Hematopoietic multipotent progenitor cell treated with erythropoietin and hydrocortisone succinate and interleukin-3 and kit ligand, for 6 days (in vitro differentiated cells): ENCODE data around the gene DDX23.
"Not testable (repeated sequence)": the region's sequence is repeated elsewhere in the genome, so short reads cannot be mapped to it uniquely, and the experiment has no call there.

Experiments
- DNase-seq: peaks from one replicate; pipeline ENCODE4 v3.0.0-alpha.2; 2015

DDX23 gene

DNA sequence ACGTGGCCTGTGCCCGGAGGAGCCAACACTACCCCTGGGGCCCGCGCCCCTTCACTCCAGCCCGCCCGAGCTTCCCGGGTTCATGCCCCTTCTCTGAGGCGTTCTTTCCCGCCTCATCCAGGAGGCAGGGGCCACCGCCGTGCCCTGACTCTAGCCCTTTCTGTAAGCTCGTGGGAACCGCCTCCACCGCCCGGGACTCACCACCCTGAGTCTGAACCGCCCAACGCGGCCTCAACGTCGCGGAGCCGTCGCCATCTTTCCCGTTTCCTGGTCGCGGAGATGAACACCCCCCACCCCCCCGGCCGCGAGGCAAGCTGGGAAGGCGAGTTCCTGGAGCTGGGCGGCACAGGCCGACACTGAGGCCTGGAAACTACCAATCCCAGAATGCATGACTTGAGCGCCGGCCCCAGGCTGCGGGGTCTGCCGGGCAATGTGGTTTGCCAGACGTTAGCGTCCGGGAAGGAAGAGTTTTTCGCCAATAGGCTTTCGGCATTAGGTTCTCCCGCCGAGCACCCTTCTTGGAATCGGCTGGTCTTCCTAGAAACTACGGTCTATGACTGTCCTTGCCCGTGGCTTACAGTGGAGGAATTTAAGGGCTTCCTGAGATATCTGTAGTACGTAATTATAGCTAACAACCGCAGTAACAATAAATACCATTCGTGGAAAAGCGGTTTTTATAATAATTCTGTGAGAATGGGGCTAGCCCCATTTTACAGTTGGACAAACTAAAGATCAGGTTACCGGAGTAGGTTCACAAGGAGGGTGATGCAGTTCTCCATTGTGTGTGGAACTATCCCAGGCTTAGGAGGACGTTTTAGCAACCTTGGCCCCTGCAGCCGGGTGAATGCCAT lies at the start of gene DDX23:
Gene DDX23 (minus strand): TSS at position 281 of the 851 bp plus-strand sequence. CDS start 6,381 bp downstream, outside the sequence.
- peak; percentile 99 for DNase-seq

DNA sequence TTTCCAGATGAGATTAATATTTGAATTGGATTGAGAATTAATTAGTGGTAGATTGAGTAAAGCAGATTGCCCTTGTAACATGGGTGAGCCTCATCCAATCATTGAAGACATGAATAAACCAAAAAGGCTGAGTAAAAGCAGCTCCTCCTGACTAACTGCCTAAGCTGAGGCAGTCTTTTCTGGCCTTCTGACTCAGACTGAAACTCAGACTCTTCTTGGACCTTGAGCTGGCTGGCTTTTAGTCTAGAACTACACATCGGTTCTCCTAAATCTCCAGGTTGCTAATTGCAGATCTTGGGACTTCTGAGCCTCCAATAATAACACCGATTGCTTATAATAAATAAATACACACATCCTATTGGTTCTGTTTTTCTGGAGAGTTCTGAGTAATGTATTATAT lies 49.3 kb upstream of the DDX23 start:
- DNase-seq, result no peak

DNA sequence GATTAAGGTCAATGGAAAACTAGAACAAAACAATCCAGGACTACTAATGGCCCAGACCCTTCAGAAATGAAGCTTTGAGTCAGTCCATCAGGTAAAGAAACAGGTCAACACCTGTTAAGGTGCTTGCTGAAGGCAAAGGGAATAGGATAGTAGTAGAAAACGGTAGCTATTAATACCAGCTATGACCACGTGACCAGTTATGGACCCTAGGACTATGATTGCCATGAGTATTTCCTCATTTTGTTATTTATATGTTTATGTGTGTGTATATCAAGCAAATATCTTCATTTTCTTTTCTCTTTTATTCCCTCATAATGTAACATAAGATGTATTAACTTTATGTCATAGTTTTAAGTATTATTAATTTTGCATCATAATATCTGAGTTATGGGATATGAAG lies 47.7 kb upstream of the DDX23 start:
- no peak for DNase-seq

DNA sequence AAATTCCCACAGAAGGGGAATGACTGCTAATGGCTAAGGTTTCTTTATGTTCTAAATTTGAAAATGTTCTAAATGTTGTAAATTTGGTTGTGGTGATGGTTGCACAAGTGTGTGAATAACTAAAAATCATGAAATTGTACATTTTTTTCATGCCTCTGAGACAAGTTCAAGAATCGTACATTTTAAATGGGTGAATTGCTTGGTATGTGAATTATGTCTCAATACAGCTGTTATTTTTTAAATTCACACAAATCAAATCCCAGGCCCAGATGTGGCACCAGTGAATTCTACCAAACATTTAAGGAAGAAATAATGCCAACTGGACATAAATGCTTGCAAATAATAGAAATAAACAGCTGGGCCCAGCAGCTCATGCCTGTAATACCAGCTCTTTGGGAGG lies 42.3 kb upstream of the DDX23 start:
- no peak for DNase-seq

DNA sequence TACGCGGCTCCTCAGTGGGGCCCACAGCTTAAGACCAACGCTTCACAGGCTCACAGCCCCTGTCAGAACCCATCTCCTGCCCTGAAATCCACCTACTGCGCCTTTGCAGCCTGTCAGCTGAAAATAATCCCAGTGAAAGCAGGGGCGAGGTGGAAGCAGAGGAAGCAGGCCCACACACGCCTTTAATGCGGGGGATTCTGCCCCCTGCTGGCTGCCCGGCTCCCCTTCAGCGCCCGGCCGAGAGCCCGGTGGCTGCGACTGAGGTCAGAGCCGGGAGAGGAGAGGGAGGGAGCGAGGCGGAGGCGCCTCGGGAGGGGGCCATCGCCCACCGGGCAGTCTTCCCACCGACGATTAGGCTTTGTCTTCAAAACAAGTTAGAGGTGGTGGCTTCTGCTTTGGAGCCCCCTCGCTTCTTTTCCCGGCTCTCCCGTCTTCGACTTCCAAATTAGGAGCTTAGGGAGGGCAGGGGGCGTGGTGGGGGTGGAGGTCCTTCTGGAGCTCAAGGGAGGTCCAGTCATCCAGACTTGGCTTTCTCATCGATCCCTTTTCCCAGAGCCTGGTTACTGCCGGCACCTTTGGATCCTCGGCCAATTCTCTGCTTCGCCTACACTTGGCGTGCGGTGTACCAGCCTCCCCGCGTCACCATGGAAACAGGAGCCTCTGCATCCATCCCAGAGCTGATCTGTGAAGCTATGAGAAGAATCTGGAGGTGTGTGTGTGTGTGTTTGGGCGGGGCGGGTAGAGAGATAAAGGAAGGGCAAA lies 38.9 kb upstream of the DDX23 start:
- DNase-seq, result peak; percentile 86

DNA sequence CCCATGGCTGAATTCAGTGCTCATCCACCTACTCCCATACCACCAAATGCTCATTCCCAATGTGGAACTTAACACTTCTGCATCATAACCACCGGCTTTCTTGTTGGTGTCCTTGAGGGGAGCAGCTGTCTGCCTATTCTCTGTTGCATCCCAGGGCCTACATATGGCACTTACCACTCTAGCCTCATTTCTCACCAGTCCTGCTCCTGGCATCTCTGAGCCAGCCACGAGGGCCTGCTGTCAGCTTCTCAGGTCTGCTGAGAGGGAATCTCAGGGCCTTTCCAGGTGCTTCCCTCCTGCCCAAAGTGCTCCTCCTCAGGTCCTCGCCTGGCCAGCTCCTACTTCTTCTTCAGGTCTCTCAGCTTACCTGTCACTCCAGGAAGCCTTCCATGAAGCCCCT lies 37.7 kb upstream of the DDX23 start:
- DNase-seq, result no peak

DNA sequence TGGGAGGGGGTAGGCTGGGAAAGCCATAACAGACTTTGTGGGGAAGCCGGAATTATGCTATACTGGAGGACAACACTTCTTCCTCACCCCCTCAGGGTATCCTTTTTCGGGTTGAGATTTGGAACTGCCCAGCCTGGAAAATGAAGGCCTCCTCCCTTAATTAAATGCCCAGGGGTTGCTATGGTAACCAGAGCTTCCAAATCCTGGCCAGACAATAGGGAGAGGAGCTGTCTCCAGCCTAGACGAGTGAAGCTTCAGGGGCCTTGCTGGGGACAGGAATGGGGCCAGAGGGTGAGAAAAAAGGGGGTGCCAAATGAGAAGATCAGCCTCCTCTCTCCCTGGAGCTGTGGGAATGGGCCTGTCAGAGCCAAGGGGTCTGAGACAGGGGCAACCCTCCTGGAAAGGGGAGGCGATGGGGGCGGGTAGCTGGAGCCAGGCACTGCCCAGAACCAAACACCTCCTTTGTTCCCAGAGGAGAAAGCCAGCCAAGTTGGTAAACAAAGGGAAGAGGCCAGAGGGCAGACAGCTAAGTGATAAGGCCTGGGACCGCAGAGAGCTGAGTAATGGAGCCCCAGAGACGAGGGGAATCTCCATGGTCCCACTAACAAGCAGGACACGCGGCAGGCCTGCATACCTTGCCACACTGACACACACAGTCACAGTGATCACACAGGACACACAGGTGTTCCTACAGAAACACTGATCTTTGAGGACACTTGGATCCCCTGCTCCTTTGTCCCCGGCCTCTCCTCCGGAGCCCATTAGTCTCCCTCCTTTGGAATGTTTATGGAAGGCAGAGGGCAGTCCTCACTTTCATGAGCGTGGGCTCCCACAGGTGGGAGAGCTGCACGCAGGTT lies 31.6 kb upstream of the DDX23 start:
- DNase-seq, result no peak

DNA sequence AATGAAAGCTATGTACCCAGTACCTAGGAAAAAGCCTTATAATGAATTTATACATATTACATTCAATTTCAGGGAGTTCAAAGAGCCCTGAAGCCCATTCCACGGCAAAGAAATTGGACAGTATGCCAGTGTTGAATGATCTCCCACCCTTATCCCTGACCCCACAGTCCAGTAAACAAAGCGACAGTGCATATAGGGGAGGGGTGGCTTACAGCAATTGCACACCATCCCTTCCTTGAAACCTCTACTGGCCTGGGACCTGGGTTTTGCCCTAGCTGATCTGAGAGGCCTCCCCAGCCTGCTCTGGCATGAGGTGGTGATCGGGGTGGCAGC lies 31.0 kb upstream of the DDX23 start:
- DNase-seq, result no peak

DNA sequence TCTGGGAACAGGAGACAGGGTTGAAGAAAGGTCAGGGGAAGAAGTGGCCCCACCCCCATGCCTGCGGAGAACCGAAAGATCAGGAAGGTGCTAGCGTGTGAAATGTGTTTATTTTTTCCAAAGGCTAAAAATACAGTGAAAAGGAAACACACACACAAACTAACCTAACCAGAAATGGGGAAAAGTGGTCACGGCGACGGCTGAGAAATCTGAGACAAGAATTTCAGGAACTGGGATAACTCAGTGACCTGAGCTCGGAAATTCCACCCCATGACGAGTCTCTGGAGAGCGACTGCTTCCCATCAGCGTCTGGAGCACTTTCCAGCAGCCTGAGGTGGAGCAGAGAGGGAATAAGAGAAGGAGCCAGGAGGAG lies 30.3 kb upstream of the DDX23 start:
- no peak for DNase-seq

DNA sequence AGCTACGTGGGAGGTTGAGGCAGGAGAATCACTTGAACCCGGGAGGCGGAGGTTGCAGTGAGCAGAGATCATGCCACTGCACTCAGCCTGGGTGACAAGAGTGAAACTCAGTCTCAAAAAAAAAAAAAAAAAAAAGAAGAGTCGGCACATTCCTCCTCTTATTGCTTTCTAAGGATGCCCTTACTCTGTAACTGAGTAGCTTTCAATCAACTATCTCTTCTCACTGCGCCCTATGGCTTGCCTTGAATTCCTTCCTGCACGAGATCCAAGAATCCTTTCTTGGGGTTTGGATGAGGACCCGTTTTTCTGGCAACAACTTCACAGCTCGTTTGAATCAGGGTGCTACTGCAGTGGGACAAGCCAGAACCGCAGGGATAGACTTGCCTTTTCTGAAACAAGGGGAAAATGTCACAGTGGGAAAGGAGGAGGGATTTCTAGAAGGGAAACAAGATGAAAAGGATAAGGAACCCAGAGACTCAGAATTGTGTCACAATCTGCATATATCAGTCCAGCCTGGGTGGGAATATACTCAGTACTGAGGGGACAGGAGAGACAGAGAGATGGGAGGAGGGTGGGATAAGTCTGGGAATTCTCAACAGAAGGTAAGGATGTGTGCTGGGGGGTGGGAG lies 29.8 kb upstream of the DDX23 start:
- no peak for DNase-seq

DNA sequence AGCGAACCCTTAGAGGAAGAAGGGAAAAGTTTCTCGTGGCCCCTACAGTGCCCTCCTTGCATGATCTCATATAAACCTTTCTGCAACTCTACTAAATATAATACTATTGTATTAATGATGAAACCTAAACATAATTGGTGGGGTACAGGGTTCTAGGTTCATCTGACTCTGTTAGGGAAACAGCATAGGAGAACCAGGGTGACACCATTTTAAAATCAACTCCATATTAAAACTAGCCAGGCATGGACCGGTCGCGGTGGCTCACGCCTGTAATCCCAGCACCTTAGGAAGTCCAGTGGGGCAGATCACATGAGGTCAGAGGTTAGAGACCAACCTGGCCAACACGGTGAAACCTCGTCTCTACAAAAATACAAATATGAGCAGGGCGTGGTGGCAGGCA lies 28.7 kb upstream of the DDX23 start:
- no peak for DNase-seq

DNA sequence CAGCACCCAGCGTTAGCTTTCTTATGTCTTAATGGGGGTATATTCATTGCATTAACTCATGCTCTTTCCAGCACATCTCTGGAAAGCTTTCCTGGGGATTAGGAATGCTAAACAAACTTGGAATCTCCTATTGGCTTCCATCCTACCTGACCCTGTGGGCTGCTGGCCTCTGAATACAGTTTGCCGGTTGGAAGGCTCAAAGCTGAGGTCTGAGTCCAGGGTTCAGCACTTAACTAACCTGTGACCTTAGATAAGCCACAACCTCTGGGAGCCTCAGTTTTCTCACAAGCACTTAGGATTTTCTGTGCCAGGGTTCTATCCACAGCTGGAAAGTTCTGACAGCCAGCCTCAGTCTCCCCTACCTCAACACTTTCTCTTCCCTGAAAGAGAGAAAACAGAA lies 26.6 kb upstream of the DDX23 start:
- no peak for DNase-seq

DNA sequence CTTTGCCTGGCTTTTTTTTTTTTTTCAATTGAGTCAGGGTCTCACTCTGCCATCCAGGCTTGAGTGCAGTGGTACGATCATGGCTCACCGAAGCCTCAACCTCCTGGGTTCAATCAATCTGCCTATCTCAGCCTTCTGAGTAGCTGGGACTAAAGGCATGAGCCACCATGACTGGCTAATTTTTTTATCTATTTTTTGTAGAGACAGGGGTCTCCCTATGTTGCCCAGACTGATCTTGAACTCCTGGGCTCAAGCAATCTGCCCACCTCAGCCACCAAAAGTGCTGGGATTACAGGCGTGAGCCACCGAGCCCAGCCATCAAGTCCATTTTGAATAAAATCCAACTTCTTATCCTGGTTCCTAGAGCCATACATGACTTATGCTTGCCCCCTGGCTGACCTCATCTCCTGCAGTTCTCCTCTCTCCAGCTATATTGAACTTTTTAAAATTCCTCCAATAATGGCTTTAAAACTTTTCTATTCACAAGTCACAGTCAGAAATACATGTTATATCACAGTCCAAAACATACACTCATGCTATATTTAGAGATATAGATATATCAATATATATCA lies 24.1 kb upstream of the DDX23 start:
- no peak for DNase-seq

DNA sequence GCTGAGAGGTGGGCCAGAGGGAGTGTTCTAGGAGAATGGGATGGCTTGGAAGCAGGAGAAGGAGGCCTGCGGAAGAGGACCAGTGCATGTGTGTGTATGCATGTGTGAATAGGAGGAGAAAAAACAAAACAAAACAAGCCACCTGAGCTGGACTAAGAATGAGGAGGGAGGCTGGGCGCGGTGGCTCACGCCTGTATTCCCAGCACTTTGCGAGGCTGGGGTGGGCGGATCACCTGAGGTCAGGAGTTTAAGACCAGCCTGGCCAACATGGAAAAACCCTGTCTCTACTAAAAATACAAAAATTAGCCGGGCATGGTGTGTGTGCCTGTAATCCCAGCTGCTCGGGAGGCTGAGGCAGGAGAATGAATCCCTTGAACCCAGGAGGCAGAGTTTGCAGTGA lies 21.6 kb upstream of the DDX23 start:
- not testable (repeated sequence) for DNase-seq

DNA sequence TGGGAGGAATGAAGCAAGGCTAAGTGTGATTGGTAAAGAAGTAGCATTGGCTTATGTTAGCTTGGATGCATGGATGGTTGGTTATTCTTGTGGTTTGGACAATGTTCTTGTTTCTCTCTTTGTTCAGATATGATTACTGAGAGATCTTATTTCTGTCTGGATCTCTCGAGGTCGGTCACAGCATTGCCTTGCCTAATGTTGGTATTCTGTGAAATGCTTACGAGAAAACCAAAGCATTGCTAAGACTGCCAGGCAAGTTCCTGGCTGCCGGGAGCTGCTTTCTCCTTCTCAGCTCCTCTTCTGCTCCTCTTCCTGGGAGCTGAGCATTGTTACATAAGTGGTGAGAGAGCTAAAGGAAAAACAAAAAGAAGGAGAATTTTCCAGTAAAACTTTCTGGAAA lies 21.1 kb upstream of the DDX23 start:
- no peak for DNase-seq

DNA sequence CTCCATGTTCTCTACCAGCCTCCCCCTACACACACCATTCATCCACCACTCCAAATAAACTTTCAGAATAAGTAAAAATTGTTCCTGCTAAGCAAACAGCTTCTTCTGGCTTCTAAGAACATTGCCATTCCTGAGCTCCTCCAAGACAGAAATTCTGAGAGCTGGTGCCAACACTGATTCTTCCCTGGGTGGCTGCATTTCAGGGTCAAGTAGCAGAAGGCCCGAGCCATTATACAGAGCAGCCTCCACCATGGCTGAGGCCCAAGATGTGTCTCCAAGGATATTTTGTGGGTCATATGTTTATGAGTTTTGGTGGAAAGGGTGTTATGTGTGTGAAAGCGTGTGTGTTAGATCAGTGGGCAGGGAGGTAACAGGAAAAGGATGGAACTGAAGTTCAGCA lies 17.2 kb upstream of the DDX23 start:
- DNase-seq, result no peak

DNA sequence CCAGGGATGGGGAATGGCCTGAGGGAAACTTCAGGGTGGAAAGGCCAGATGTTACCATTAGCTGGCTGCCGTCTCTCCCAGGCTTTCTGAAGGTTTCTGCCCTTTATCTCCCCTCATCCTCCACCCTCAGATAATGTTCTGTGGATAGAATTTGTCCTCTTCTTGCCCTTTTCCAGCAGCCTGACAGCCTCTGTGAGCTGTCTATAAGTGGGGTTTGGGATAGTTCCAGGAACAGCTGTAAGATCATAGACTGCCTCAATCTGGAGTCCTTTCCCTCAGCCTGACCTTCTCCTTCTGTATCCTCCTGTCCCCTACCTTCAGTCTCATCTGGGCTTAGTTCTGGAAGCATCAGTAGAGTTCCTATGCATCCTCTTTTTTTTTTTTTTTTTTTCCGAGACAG lies 16.5 kb upstream of the DDX23 start:
- DNase-seq, result no peak

DNA sequence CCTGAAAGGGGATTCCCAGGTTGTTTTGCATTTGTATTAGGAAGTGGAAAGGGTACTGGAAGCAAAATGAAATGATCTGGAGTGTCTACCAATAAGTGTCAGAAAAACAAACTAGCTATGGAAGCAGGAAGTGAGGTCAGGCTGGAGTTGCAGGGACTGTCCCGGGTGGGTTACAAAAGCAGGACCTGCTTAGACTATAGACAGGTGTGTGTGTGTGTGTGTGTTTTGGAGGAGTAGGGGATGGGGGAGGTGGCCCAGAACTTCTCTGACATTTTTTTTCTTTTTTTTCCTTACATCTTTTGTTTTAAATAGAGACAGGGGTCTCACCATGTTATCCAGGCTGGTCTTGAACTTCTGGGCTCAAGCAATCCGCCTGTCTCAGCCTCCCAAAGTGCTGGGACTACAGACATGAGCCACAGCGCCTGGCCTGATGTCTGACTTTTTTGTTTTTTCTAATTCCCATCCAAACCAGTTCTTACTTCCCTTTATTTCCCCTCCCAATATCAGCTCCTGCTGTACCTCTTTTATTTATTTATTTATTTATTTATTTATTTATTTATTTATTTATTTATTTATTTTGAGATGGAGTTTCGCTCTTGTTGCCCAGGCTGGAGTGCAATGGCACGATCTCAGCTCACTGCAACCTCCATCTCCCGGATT lies 14.2 kb upstream of the DDX23 start:
- DNase-seq, result no peak

DNA sequence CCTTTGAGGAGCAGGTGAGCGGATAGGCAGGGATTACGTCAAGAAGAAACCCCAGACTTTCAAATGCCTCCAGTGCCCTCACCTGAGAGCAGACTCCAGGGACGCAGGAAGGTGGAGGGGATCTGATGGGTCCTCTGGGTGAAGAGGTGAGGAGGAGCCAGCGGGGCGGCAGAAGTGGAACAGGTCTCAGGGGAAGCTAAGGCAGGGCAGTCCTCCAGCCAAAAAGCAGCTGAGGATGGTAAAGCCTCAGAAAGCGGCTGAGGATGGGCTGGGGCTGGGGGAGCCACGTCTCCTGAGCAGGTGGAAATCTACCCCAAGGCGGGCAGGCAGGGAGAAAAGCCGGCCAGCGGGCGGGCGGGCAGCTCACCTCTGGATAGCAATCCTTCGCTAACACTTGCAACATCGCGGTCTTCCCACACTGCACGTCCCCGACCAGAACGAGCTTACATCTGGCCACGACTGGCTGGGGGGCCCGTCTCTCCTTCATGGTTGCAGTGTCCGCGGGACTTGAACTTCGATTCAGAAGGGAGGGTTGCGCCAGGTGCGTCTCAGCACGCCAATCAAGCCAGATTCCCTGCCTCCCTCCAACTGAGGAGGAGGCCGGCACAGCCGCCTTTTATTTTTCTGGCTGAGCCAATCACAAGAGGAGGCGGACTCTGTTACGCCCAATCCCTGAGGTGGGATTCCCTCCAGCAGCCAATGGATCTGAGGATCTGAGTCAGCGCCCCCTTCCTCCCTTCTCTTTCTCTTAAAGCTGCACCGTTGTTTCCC lies 13.5 kb upstream of the DDX23 start, which contains the start of gene RND1:
Gene RND1 (minus strand): TSS at position 590 of the 771 bp plus-strand sequence. CDS start 103 bp downstream, at position 487.
- peak; percentile 97 for DNase-seq

DNA sequence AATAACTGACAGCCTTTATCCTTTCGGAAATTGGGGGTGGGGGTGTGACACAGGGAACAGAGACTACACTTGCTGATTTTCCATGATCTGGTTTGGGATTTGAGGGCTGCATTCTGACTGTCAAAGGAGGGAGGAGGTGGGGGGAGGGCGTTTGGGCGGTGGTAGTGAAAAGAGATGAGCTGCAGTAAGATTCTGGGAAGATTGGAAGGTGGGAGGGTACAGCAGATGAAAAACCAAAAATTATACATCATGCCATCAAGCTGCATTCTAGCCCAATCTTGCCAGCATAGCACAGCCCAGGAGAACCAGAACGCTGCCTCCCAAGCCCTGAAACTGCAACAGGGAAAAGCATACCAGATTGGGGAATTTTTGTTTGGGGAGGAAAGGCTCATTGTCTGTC lies 11.3 kb upstream of the DDX23 start:
- DNase-seq, result no peak

DNA sequence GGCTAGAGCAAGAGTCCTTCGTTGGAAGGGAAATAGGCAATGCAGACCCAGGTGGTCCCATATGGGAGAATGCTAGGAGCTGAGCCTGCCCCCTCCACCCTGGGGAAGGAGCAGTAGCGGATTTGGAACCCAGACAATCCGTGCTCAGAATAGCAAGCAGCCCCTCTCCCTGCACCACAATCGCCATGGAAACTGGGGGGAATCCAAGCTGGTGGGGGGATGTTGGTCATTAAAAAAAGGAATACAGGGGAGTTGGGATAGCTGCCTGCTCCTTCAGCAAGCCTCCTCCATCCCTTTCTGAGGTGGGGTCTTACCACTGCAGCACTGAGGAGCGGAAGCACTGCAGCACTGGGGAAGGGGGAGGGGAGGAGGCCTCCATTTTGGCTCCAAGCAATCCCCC lies 10.8 kb upstream of the DDX23 start:
- no peak for DNase-seq
